ENCODE data around the gene CDH2. TPM values are rescaled to one million over a fixed set of nuclear protein-coding genes. Genes with fewer than 3 reads are reported as not detected.

CDH2 gene
- total RNA-seq, 1 donor from 2014 or later, result 0.05 TPM

GRCh38 chr18:28088477-28088876, 88.5 kb downstream of the CDH2 start:
- intact Hi-C loops (cut with micrococcal nuclease), result no loop called here

- intact Hi-C loops (cut with micrococcal nuclease), result no loop called here
Observed at GRCh38 chr18:28086670-28087552, 90.0 kb downstream of the CDH2 start.

- intact Hi-C loops (cut with micrococcal nuclease), result no loop called here
Observed at GRCh38 chr18:28081516-28081915, 95.4 kb downstream of the CDH2 start.

- intact Hi-C loops (cut with micrococcal nuclease), result no loop called here
Observed at GRCh38 chr18:28080876-28081300, 96.0 kb downstream of the CDH2 start.

GRCh38 chr18:28079883-28080282, 97.0 kb downstream of the CDH2 start:
- intact Hi-C loops (cut with micrococcal nuclease), result no loop called here

- intact Hi-C loops (cut with micrococcal nuclease), result no loop called here
Observed at GRCh38 chr18:28078849-28079248, 98.1 kb downstream of the CDH2 start.

GRCh38 chr18:28078298-28078697, 98.6 kb downstream of the CDH2 start:
- intact Hi-C loops (cut with micrococcal nuclease), result no loop called here

- intact Hi-C loops (cut with micrococcal nuclease), result no loop called here
Observed at GRCh38 chr18:28075501-28075900, 101.4 kb downstream of the CDH2 start.

GRCh38 chr18:28074076-28074475, 102.9 kb downstream of the CDH2 start:
- intact Hi-C loops (cut with micrococcal nuclease), result no loop called here

- intact Hi-C loops (cut with micrococcal nuclease), result no loop called here
Observed at GRCh38 chr18:28073658-28074057, 103.3 kb downstream of the CDH2 start.

GRCh38 chr18:28071199-28071598, 105.7 kb downstream of the CDH2 start:
- intact Hi-C loops (cut with micrococcal nuclease), result no loop called here

- intact Hi-C loops (cut with micrococcal nuclease), result no loop called here
Observed at GRCh38 chr18:28068207-28068606, 108.7 kb downstream of the CDH2 start.

GRCh38 chr18:28067346-28067745, 109.6 kb downstream of the CDH2 start:
- intact Hi-C loops (cut with micrococcal nuclease), result no loop called here

- intact Hi-C loops (cut with micrococcal nuclease), result no loop called here
Observed at GRCh38 chr18:28065793-28066186, 111.1 kb downstream of the CDH2 start.

GRCh38 chr18:28065031-28065792, 111.7 kb downstream of the CDH2 start:
- intact Hi-C loops (cut with micrococcal nuclease), result no loop called here

GRCh38 chr18:28063926-28064325, 113.0 kb downstream of the CDH2 start:
- intact Hi-C loops (cut with micrococcal nuclease), result no loop called here

- intact Hi-C loops (cut with micrococcal nuclease), result no loop called here
Observed at GRCh38 chr18:28063271-28063761, 113.6 kb downstream of the CDH2 start.

GRCh38 chr18:28062443-28062842, 114.5 kb downstream of the CDH2 start:
- intact Hi-C loops (cut with micrococcal nuclease), result no loop called here

GRCh38 chr18:28059861-28060260, 117.1 kb downstream of the CDH2 start:
- intact Hi-C loops (cut with micrococcal nuclease), result no loop called here

GRCh38 chr18:28050545-28050944, 126.4 kb downstream of the CDH2 start:
- intact Hi-C loops (cut with micrococcal nuclease), result no loop called here

GRCh38 chr18:28048612-28049011, 128.3 kb downstream of the CDH2 start:
- intact Hi-C loops (cut with micrococcal nuclease), result no loop called here

GRCh38 chr18:28045880-28046279, 131.1 kb downstream of the CDH2 start:
- intact Hi-C loops (cut with micrococcal nuclease), result no loop called here
